Right atrium auricular region (tissue), 2 donors: ENCODE data around the gene OR52N5. TPM values are rescaled to one million over a fixed set of nuclear protein-coding genes. Genes with fewer than 3 reads are reported as not detected.

Experiments used
- DNase-seq: peaks from one replicate; pipeline ENCODE4 v3.0.0-alpha.2; 2019; ENCODE audit warnings: low spot score
- H3K27ac ChIP-seq, 2 donors: fragments of 200-600 bp; sonication (generic); 1 replicate in 1 of 2; 2 replicates in 1 of 2; pipeline ENCODE4 v1.5.1; 2016 to 2019
- H3K27me3 ChIP-seq, 2 donors: fragments of 200-600 bp; sonication (generic); one replicate each; pipeline versions ENCODE4 v1.5.1 to v1.6.0; 2017 to 2019
- H3K36me3 ChIP-seq: fragments of 200-600 bp; sonication (generic); one replicate; pipeline ENCODE4 v1.5.1; 2016
- H3K4me1 ChIP-seq, 2 donors: fragments of 200-600 bp; sonication (generic); one replicate each; pipeline versions ENCODE4 v1.5.1 to v1.6.0; 2017 to 2019
- H3K4me3 ChIP-seq, 2 donors: fragments of 200-600 bp; sonication (generic); 1 replicate in 1 of 2; 2 replicates in 1 of 2; pipeline ENCODE4 v1.5.1; 2017 to 2019; ENCODE audit warnings: mild to moderate bottlenecking in 1 of 2, moderate library complexity in 1 of 2
- H3K9me3 ChIP-seq, 2 donors: fragments of 200-600 bp; sonication (generic); one replicate each; pipeline ENCODE4 v1.5.1; 2019
- total RNA-seq, 2 donors: library from RNA; depleted of rRNA; stranded (reverse); fragments of >200 nt; gene quantifications; one replicate each; pipeline ENCODE4 v1.1.0, GENCODE V29; 2016
- TF ChIP-seq, protein P1 (sequence below), 2 donors: fragments of 200-600 bp; sonication (generic); IDR thresholded peaks; one replicate each; pipeline ENCODE4 v1.5.1; 2019; ENCODE audit warnings: antibody characterized with exemption in 2 of 2

The OR52N5 gene
- total RNA-seq, 2 donors from 2014 or later = not detected

DNA sequence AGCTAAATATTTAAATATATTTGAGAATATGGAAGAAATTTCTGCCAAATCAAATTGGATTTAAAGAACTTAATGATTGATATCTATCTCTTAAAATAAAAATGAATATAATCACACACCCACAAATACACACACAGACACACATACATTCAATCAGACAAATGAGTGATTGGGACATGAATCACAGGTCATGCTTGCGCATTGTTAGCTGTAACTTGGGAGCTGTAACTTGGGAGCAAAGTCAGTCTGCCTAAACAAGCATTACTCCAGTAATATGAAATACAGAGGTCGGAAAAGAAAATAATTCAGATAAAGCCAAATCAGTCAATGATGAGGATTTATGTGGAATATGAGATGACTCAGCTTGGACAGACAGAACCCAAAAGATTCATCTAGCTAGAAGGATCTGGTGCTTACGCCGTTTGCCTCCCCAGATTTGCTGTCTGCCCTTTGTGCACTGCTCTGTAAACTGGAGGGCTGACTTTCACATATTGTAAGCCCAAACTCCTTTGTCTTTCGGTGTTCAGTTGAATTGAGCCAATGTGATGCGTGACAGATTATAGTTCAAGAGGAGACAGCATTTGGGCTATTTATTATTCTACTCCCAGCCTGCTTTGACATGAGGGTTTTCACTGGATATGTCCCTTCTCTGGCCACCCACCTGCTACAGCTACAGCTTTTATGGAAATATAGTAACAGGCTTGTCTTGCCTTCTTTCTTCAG is 45.3 kb downstream of the OR52N5 start:
- Histone ChIP-seq H3K27me3 (no peaks in the 10 kb centered on the region), H3K4me1 (no peaks in the 10 kb centered on the region), H3K27ac (no peak overlapping the region), H3K4me3 (no peak overlapping the region), H3K9me3 (peaks cover 3 to 19% of the 10 kb centered on the region in 2 donors), H3K36me3 (no peaks in the 10 kb centered on the region)
- TF ChIP-seq, protein P1, sequence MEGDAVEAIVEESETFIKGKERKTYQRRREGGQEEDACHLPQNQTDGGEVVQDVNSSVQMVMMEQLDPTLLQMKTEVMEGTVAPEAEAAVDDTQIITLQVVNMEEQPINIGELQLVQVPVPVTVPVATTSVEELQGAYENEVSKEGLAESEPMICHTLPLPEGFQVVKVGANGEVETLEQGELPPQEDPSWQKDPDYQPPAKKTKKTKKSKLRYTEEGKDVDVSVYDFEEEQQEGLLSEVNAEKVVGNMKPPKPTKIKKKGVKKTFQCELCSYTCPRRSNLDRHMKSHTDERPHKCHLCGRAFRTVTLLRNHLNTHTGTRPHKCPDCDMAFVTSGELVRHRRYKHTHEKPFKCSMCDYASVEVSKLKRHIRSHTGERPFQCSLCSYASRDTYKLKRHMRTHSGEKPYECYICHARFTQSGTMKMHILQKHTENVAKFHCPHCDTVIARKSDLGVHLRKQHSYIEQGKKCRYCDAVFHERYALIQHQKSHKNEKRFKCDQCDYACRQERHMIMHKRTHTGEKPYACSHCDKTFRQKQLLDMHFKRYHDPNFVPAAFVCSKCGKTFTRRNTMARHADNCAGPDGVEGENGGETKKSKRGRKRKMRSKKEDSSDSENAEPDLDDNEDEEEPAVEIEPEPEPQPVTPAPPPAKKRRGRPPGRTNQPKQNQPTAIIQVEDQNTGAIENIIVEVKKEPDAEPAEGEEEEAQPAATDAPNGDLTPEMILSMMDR (IDR thresholded peaks at IDR 0.05) = no peak
- DNase-seq = no peak

DNA sequence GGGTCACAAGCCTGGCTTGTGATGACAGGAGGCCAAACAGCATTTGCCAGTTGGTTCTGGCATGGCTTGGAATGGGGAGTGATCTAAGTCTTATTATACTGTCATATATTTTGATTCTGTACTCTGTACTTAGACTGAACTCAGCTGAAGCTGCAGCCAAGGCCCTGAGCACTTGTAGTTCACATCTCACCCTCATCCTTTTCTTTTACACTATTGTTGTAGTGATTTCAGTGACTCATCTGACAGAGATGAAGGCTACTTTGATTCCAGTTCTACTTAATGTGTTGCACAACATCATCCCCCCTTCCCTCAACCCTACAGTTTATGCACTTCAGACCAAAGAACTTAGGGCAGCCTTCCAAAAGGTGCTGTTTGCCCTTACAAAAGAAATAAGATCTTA is 46.1 kb downstream of the OR52N5 start:
- Histone ChIP-seq H3K27ac (no peak overlapping the region), H3K4me1 (no peaks in the 10 kb centered on the region), H3K9me3 (peaks cover 3 to 12% of the 10 kb centered on the region in 2 donors), H3K36me3 (no peaks in the 10 kb centered on the region), H3K27me3 (no peaks in the 10 kb centered on the region), H3K4me3 (no peak overlapping the region)
- TF ChIP-seq, protein P1 (IDR thresholded peaks at IDR 0.05) = no peak
- no peak for DNase-seq

DNA sequence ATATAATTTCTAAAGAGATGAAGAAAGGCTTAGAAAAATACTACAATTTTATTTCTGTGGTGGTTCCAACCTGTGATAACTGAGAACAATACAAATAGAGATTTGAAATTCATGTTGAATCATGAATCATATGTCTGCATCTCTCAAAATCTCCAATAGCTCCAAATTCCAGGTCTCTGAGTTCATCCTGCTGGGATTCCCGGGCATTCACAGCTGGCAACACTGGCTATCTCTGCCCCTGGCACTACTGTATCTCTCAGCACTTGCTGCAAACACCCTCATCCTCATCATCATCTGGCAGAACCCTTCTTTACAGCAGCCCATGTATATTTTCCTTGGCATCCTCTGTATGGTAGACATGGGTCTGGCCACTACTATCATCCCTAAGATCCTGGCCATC is 46.8 kb downstream of the OR52N5 start, which contains the start of gene OR56B1:
TSS of gene OR56B1 (plus strand) at position 53 of the 400 bp plus-strand sequence. CDS start at position 122, 69 bp downstream.
- DNase-seq = no peak
- Histone ChIP-seq H3K4me3 (no peak within 1 kb of the TSS), H3K27ac (no peak within 1 kb of the TSS), H3K9me3 (peaks cover 0 to 5% of the 10 kb centered on the region in 2 donors), H3K27me3 (no peaks in the 10 kb centered on the region), H3K36me3 (no peaks in the 10 kb centered on the region), H3K4me1 (no peaks in the 10 kb centered on the region)
- TF ChIP-seq, protein P1 (IDR thresholded peaks at IDR 0.05) = no peak

DNA sequence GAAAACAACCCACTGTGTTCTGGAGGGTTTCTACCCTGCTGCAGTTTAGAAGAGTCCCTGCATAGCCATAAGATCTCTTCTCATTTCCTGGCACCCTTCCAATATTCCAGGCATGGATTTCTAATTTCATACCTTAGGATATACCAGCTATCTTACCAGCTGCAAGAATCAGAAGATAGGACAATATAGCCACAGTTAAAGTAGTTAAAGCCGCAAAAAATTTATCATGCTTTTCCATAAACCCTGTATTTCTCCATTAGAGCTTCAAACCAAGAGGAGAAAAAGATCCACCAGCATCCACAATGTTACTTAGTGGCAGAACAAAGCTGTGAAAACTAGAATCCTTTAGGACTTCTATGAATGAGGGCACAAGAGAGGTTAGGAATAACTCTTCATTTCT is 55.5 kb downstream of the OR52N5 start:
- Histone ChIP-seq H3K27ac (no peak overlapping the region), H3K4me1 (no peaks in the 10 kb centered on the region), H3K4me3 (no peak overlapping the region), H3K36me3 (no peaks in the 10 kb centered on the region), H3K9me3 (no peaks in the 10 kb centered on the region), H3K27me3 (no peaks in the 10 kb centered on the region)
- TF ChIP-seq, protein P1 (IDR thresholded peaks at IDR 0.05) = no peak
- DNase-seq = no peak

DNA sequence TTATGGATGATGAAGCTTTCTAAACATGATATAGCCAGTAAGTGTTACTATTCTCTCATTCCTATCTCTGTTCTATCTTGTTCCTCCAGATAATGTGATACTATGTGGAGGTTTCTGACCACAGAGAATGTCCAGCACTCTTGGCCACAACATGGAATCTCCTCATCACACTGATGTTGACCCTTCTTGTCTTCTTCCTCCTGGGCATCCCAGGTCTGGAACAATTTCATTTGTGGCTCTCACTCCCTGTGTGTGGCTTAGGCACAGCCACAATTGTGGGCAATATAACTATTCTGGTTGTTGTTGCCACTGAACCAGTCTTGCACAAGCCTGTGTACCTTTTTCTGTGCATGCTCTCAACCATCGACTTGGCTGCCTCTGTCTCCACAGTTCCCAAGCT is 56.8 kb downstream of the OR52N5 start:
- Histone ChIP-seq H3K27me3 (no peaks in the 10 kb centered on the region), H3K4me3 (no peak overlapping the region), H3K27ac (no peak overlapping the region), H3K9me3 (no peaks in the 10 kb centered on the region), H3K4me1 (no peaks in the 10 kb centered on the region), H3K36me3 (no peaks in the 10 kb centered on the region)
- no peak for DNase-seq
- TF ChIP-seq, protein P1 (IDR thresholded peaks at IDR 0.05) = no peak

Other genes starting within 250 kb of the OR52N5 start
- gene OR52H1, start 234.8 kb downstream of the OR52N5 start, total RNA-seq = not detected
- not detected for gene OR52B6, start 202.5 kb downstream of the OR52N5 start, total RNA-seq
- 1 to 10 TPM; 1.3 TPM for gene TRIM6, start 186.7 kb downstream of the OR52N5 start, total RNA-seq
- gene TRIM34, start 158.4 kb downstream of the OR52N5 start, total RNA-seq = 1 to 10 TPM; 1.4 to 3.8 TPM
- gene TRIM5, start 98.3 kb downstream of the OR52N5 start, total RNA-seq = 10 to 100 TPM in 1 of 2 donors, 1 to 10 TPM in 1; 7.9 to 10.0 TPM
- gene TRIM22, start 93.6 kb downstream of the OR52N5 start, total RNA-seq = 10 to 100 TPM in 1 of 2 donors, 1 to 10 TPM in 1; 7.6 to 12.8 TPM
- not detected for gene OR56B1, start 46.9 kb downstream of the OR52N5 start, total RNA-seq
- not detected for gene OR52N4, start 29.1 kb downstream of the OR52N5 start, total RNA-seq
- gene OR52N1, start 7.9 kb upstream of the OR52N5 start, total RNA-seq = not detected
- gene OR52N2, start 25.6 kb upstream of the OR52N5 start, total RNA-seq = not detected
- not detected for gene OR52E6, start 58.5 kb upstream of the OR52N5 start, total RNA-seq
- gene OR52E8, start 74.3 kb upstream of the OR52N5 start, total RNA-seq = not detected
- gene OR52E4, start 97.3 kb upstream of the OR52N5 start, total RNA-seq = not detected
- not detected for gene OR52E5, start 109.9 kb upstream of the OR52N5 start, total RNA-seq
- not detected for gene OR56A3, start 158.9 kb upstream of the OR52N5 start, total RNA-seq
- gene OR56A5, start 185.1 kb upstream of the OR52N5 start, total RNA-seq = not detected
- gene OR52L1, start 203.6 kb upstream of the OR52N5 start, total RNA-seq = not detected
- not detected for gene OR56A4, start 223.6 kb upstream of the OR52N5 start, total RNA-seq
- gene OR56A1, start 247.4 kb upstream of the OR52N5 start, total RNA-seq = not detected